Right hindlimb (tissue), 1 donor: Measurements from ENCODE around the gene TSPAN2.

Experiments used
- DNase-seq: peaks from one replicate; pipeline ENCODE4 v3.0.0-alpha.2; 2018

Gene TSPAN2

GRCh38 chr1:115112496-115113375, 23.4 kb upstream of the TSPAN2 start:
- peak; percentile 50 for DNase-seq

DNA sequence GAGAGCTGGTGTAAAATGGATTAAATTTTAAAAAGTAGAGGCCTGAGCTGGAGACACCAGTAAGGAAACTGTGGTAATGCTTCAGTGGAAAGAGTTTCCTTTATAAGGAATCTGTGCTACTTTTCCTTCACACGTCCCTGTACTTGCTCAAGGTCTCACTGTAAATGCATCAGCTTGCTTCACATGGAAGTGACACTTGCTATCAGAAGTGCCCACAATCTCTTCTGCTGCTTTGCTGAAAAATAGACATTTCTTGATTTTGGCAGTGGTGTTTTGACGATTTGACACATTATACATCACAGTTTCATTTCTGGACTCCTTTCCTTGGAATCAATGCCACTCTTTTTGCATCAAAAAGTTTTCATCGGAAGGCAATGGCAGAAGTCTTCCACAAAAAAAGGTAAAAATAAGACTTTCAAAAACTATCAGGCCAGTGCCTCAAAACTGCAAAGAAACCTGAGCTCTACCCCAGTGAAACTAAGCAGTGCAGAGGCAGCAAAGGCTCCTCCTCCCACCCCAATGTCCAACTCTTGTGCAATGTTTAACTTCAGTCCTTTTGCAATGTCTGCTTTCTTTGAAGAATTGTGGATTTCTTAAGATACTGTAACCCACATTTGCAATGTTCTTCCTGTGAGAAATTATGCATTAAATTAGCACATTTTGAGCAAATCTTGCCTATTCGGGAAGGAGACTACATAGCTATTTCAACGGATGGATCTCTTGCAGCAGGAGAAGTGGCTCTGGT, 18.4 kb upstream of the TSPAN2 start:
- DNase-seq = no peak

DNA sequence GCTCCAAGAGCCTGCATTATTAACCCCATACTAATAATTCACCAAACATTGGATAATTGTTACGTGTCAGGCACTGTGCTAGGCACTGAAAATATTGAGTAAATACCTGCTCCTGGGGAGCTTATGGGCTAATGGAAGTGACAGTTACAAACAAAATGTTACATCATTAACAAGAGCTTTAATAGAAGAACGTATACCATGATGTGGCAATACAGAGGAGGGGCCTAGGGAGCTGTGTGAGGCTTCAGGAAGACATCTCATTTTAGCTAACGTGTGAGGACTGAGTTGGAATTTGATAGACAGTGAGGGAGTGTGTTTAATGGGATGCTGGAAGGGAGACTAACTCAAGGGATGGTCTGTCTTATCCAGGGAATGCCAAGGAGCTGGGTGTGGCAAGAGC, 16.5 kb upstream of the TSPAN2 start:
- DNase-seq = no peak

DNA sequence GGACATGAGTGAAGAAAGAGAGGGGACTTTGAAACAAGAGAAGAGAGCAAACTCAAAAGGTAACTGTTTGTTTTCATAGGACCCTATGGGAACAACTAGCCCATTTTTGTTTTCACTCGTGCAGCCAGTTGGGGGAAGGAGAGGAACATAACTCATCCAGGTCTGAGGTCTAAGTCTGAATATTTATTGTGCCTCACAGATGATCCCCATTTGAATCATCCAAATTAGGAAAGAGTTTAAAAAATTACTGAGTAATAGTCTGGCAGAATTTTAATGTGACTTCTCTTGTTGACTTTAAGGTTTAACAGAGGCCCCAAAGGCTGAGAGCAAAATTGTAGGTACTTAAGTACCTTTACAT, 10.4 kb upstream of the TSPAN2 start:
- no peak for DNase-seq

GRCh38 chr1:115098979-115099692, 9.8 kb upstream of the TSPAN2 start:
- peak; percentile 44 for DNase-seq

DNA sequence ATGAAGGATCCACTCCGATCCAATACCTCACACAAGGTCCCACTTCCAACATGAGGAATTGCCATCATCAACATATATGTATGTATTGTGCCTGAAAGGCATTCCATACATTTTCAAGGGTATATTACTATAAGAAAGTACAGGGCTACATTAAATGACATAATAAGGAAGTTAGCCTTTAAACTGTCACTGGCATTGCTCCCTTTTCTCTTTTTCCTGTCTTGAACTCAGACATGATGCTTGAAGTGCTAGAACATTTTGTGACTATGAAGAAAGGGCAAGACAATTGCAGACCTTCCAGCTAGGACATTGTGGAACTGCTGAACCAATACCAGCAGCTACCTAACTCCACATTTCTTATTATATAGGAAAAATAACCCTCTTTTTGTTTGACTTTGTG, 2.9 kb upstream of the TSPAN2 start:
- no peak for DNase-seq

GRCh38 chr1:115091572-115091971, 2.3 kb upstream of the TSPAN2 start:
- DNase-seq = no peak

DNA sequence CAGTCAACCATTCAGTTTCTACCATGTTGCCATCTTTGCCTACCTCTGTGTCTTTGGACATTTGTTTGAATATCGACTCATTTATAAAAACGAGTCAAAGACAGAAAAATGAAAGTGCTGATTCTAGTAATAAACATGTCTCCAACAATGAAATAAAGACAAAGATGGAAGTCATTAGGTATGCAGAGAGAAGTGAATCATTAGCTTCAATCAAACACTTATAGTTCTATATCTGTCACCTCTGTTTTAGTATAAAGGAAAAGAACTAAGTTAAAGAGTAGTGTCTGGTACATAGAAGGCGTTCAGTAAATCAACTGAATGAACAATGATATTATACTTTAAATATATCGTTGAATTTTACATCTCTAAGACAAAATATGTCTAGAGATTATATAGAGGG, 1.7 kb upstream of the TSPAN2 start:
- no peak for DNase-seq

DNA sequence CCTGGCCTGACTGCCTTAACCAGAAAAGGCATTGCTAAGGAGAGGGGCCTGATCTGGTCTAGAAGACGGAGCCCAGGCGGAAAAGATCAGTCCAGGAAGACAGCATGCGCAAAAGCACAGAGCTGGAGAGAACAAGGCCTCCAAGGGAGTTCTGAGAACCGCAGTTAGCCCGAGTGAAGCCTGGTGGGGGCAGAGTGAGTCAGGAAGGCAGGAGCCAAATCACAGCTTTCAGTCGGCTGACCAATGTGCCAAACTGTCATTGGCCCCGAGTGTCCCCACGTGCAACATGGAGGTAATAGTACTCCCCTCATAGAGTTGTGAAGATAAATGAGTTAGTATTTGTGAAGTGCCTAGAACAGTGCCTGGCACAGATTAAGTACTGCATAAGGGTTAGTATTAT, 1.2 kb upstream of the TSPAN2 start:
- no peak for DNase-seq

DNA sequence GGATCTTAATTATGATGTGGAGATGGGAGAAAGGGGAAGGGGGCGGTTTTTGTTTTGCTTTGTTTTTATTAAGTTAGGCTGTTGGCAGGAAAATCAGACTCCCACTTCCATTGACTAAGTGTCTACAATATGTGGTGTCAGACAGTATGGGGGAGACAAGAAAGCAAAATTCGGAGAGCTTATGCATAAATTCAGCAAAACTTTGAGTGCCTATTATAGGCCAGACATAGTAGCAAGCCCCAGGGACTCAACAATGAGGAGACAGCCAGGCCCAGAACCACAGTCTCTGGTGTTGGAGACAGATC, 835 bp upstream of the TSPAN2 start:
- no peak for DNase-seq

GRCh38 chr1:115088871-115089419, 358 bp downstream of the TSPAN2 start:
- no peak for DNase-seq

- no peak for DNase-seq
Measured at GRCh38 chr1:115088115-115088778, 1.1 kb downstream of the TSPAN2 start.

GRCh38 chr1:115086176-115086830, 3.0 kb downstream of the TSPAN2 start:
- DNase-seq = no peak

DNA sequence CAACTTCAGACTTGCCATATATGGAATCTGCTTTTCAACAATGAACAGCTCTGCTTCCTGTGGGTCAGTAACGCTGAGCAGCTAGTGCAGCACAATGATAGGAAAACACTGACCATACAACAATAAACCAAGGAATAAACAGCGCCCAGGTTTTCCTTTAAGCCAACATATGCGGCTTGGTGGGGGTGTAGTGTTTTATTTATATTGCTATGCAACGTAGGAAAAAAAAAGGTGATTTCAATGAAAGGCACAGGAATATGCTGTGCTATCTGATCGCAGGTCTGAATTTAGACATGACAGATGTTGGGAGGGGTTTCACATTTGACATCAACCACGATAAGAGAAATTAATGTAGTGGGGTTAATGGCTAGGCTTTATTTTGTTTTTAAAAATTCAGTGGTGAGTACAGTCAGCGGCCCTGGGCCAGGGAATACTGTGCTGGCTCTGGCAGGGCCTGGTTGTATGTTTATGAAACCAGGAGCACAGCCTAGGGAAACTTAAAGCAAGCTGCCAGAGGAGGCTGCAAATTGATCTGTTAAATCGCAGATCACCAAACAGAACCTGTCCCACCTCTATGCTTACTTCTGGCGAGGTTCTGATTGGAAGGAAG, 4.3 kb downstream of the TSPAN2 start:
- peak; percentile 57 for DNase-seq

DNA sequence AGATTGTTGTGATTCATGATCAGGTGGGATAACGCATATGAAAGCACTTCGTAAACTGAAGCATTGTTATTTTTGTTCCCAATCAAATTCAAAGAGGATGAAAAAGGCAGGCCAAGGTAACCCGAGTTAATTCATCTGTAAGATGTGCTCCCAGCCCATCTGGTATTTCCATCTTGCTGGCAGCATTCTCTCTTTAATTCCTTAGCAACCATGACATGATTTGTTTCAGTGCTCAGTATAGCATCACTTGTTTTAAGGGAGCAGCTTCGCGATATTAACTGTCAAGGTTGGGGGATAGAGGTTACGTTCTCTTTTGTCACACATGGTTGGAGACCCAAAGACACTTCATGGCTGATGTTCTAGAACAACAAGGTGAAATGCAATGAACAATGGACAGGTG, 6.4 kb downstream of the TSPAN2 start:
- no peak for DNase-seq

- no peak for DNase-seq
Measured at GRCh38 chr1:115078708-115079107, 10.6 kb downstream of the TSPAN2 start.

GRCh38 chr1:115077984-115078330, 11.3 kb downstream of the TSPAN2 start:
- no peak for DNase-seq

GRCh38 chr1:115077286-115077983, 11.9 kb downstream of the TSPAN2 start:
- no peak for DNase-seq

DNA sequence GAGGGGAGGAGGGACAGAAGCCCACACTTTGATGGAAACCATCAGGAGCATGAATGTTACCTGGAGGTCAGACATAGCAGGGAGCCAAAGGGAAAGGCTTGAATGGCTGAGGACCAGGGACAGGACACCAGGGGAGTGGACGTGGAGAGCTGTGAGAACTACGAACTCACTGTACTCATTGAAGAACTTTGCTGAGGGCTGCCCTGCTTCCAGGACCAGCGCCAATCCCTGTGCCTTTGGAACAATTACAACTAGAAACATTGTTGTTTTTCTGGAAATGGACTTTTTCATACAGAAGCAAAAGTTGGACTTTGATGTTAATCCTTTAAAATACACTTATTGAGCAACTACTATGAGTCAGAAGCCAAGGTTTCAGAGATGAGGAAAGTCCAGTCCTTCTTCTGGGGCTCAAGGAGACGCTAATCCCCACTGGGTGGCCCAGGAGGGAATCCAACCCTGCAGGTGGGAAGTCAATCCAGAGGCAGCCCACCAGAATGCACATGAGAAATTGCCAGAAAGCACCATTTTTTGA, 12.9 kb downstream of the TSPAN2 start:
- DNase-seq = no peak

GRCh38 chr1:115074839-115075534, 14.3 kb downstream of the TSPAN2 start:
- no peak for DNase-seq
